Dermis lymphatic vessel endothelial cell (primary cell): ENCODE data around the gene RHOG. TPM values are rescaled to one million over a fixed set of nuclear protein-coding genes. Genes with fewer than 3 reads are reported as not detected.

Source experiments
- total RNA-seq: library from RNA; depleted of rRNA; stranded (reverse); fragments of >200 nt; gene quantifications from 2 replicates; pipeline ENCODE4 v1.2.1, GENCODE V29; 2014

RHOG gene
- 7.6 and 9.4 TPM in 2 replicates for total RNA-seq

GRCh38 chr11:3840870-3841425 is at the start of gene RHOG:
Gene RHOG, minus strand, starts transcription at chr11:3840959. Its CDS starts 12,821 bp downstream, at chr11:3828138.

GRCh38 chr11:3854977-3855807 is 14.4 kb upstream of the RHOG start, which contains the start of gene STIM1:
Gene STIM1, plus strand, starts transcription at chr11:3855664. Its CDS starts 607 bp downstream, at chr11:3856271.

GRCh38 chr11:3807909-3808860 is 32.6 kb downstream of the RHOG start, which contains the start of gene PGAP2:
Gene PGAP2, plus strand, starts transcription at chr11:3808560. Its CDS starts 2,700 bp downstream, at chr11:3811260.

GRCh38 chr11:3797329-3798090 is 43.2 kb downstream of the RHOG start, which contains the start of gene NUP98:
Gene NUP98, minus strand, starts transcription at chr11:3797554. Its CDS starts 15,437 bp downstream, at chr11:3782117.

Other genes starting within 250 kb of the RHOG start
- gene ART5, start 199.0 kb downstream of the RHOG start, total RNA-seq = not detected in 2 replicates
- not detected in 2 replicates for gene ART1, start 195.8 kb downstream of the RHOG start, total RNA-seq
- 0.33 and 0.43 TPM in 2 replicates for gene CHRNA10, start 169.6 kb downstream of the RHOG start, total RNA-seq
- gene NUP98, start 43.4 kb downstream of the RHOG start, total RNA-seq = 66.1 and 77.8 TPM in 2 replicates
- 8.1 and 11.6 TPM in 2 replicates for gene PGAP2, start 32.4 kb downstream of the RHOG start, total RNA-seq
- gene STIM1, start 14.7 kb upstream of the RHOG start, total RNA-seq = 27.5 and 37.1 TPM in 2 replicates